HG02884 (cell line): ENCODE results near the gene VAV1.

ENCODE experiments used
- ATAC-seq: cut with Tn5 transposase; IDR thresholded peaks from one replicate; pipeline ENCODE4 v1.9.1; 2021; ENCODE audit warnings: mild to moderate bottlenecking, moderate library complexity; ENCODE audit not compliant: unreplicated experiment

VAV1 gene

GRCh38 chr19:6886277-6886897 is 113.9 kb downstream of the VAV1 start:
- ATAC-seq, result no peak

- ATAC-seq, result no peak
Observed at GRCh38 chr19:6887316-6887715, 114.8 kb downstream of the VAV1 start, which contains the start of gene ADGRE1. Gene ADGRE1 (plus strand): TSS chr19:6887579. CDS start chr19:6887609, 30 bp downstream.

- no peak for ATAC-seq
Observed at GRCh38 chr19:6888967-6889366, 116.5 kb downstream of the VAV1 start.

- ATAC-seq, result no peak
Observed at GRCh38 chr19:6890401-6890913, 117.9 kb downstream of the VAV1 start.

- no peak for ATAC-seq
Observed at GRCh38 chr19:6890938-6891337, 118.4 kb downstream of the VAV1 start.

GRCh38 chr19:6891761-6892385 is 119.4 kb downstream of the VAV1 start:
- no peak for ATAC-seq

GRCh38 chr19:6894313-6894712 is 121.8 kb downstream of the VAV1 start:
- ATAC-seq, result no peak

- ATAC-seq, result no peak
Observed at GRCh38 chr19:6903446-6903845, 130.9 kb downstream of the VAV1 start.

- no peak for ATAC-seq
Observed at GRCh38 chr19:6906559-6907060, 134.1 kb downstream of the VAV1 start.
